ENCODE results near the gene NBEA.

The NBEA gene

GRCh38 chr13:35549481-35549880 lies 607.4 kb downstream of the NBEA start:
- no peak overlapping the region for H3K4me3 ChIP-seq (ENCODE audit: low read depth, low read length)
- TF ChIP-seq, protein P1, sequence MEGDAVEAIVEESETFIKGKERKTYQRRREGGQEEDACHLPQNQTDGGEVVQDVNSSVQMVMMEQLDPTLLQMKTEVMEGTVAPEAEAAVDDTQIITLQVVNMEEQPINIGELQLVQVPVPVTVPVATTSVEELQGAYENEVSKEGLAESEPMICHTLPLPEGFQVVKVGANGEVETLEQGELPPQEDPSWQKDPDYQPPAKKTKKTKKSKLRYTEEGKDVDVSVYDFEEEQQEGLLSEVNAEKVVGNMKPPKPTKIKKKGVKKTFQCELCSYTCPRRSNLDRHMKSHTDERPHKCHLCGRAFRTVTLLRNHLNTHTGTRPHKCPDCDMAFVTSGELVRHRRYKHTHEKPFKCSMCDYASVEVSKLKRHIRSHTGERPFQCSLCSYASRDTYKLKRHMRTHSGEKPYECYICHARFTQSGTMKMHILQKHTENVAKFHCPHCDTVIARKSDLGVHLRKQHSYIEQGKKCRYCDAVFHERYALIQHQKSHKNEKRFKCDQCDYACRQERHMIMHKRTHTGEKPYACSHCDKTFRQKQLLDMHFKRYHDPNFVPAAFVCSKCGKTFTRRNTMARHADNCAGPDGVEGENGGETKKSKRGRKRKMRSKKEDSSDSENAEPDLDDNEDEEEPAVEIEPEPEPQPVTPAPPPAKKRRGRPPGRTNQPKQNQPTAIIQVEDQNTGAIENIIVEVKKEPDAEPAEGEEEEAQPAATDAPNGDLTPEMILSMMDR (IDR thresholded peaks at IDR 0.05; ENCODE audit: low read depth, low read length, missing control alignments): no peak
- DNase-seq (ENCODE audit: low read depth): no peak

DNA sequence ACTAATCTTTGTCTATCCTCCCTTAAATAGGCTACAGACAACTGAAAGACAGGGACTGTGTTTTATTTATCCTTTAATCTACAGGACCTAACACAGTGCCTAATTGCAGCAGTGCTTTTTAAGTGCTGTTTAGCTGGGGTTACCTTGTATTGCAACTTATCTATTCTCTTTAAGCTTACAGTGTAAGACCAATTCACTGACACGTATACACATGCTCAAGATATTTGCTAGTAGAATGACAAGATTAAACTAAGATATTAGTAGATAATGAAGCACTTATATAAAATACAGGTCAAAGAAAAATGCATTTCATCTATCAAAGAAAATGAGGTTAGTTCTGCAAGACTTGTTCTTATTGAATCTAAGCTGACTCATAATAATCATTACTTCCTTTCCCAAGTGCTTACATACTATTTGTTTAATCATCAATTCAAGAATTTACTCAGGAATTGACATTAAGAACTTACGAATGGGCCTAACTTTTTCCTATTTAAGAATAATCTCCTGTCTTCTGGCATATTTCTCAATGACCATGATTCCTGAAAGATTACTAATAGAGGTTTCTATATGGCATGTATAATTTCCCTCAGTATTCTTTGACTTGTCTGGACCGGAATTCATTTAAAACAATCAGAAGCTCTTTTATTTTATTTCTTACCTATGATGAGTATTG lies 610.2 kb downstream of the NBEA start:
- DNase-seq (ENCODE audit: low read depth): no peak

GRCh38 chr13:35554972-35555623 lies 613.0 kb downstream of the NBEA start:
- no peak overlapping the region for H3K4me3 ChIP-seq (ENCODE audit: low read depth, low read length)
- TF ChIP-seq, protein P1 (IDR thresholded peaks at IDR 0.05; ENCODE audit: low read depth, low read length, missing control alignments): no peak
- DNase-seq (ENCODE audit: low read depth): no peak

More for the DNA sequence above, 610.2 kb downstream of the NBEA start:
- TF ChIP-seq, protein P1 (IDR thresholded peaks at IDR 0.05; ENCODE audit: low read depth, low read length, missing control alignments): no peak
- no peak overlapping the region for H3K4me3 ChIP-seq (ENCODE audit: low read depth, low read length)

- H3K4me3 ChIP-seq (ENCODE audit: low read depth, low read length): no peak overlapping the region
- TF ChIP-seq, protein P1 (IDR thresholded peaks at IDR 0.05; ENCODE audit: low read depth, low read length, missing control alignments): no peak
- DNase-seq (ENCODE audit: low read depth): no peak
Observed at GRCh38 chr13:35557475-35557874, 615.4 kb downstream of the NBEA start.

- TF ChIP-seq, protein P1 (IDR thresholded peaks at IDR 0.05; ENCODE audit: low read depth, low read length, missing control alignments): no peak
Observed at GRCh38 chr13:35561540-35561939, 619.5 kb downstream of the NBEA start.

DNA sequence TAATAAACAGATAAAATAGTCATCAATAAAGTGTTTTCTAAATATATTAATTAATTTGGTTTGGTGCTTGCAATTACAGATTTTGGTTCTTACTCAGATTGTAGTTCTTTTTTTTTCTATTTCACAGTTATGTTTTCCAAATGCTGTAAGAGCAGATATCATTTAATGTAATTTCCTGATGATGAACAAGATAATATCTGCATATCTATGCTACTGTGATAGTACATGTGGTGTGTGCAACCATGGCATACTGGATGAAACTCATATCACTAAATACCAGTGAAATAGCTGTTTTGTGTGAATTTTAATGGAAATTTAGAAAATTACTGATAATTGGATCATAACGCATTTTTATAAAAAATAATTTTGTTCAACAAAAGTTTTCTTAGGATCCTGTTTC lies 623.2 kb downstream of the NBEA start:
- DNase-seq (ENCODE audit: low read depth): no peak
- TF ChIP-seq, protein P1 (IDR thresholded peaks at IDR 0.05; ENCODE audit: low read depth, low read length, missing control alignments): no peak
- H3K4me3 ChIP-seq (ENCODE audit: low read depth, low read length): no peak overlapping the region

More at GRCh38 chr13:35561540-35561939, 619.5 kb downstream of the NBEA start:
- no peak overlapping the region for H3K4me3 ChIP-seq (ENCODE audit: low read depth, low read length)
- no peak for DNase-seq (ENCODE audit: low read depth)
